Neural cell (in vitro differentiated cells): ENCODE results near the gene HBZ.

ENCODE experiments used
- MXI1 ChIP-seq: fragments of 450-650 bp; conservative IDR thresholded peaks from 2 replicates; pipeline ENCODE4 v1.6.1; 2014; ENCODE audit warnings: antibody characterized with exemption, mild to moderate bottlenecking; ENCODE audit not compliant: poor library complexity, severe bottlenecking
- POLR2AphosphoS5 ChIP-seq: IDR thresholded peaks from 2 replicates; pipeline ENCODE4 v1.6.1; 2012
- RAD21 ChIP-seq: fragments of 450-650 bp; conservative IDR thresholded peaks from 2 replicates; pipeline ENCODE4 v1.6.1; 2014; ENCODE audit warnings: antibody characterized with exemption, mild to moderate bottlenecking, moderate library complexity
- TAF1 ChIP-seq: IDR thresholded peaks from 2 replicates; pipeline ENCODE4 v1.6.1; 2012; ENCODE audit warnings: low read depth
- TF ChIP-seq, protein P1 (sequence below): fragments of 450-650 bp; IDR thresholded peaks from 2 replicates; pipeline ENCODE4 v1.5.1; 2014; ENCODE audit warnings: antibody characterized with exemption, mild to moderate bottlenecking, moderate library complexity; ENCODE audit not compliant: poor library complexity, severe bottlenecking

DNA sequence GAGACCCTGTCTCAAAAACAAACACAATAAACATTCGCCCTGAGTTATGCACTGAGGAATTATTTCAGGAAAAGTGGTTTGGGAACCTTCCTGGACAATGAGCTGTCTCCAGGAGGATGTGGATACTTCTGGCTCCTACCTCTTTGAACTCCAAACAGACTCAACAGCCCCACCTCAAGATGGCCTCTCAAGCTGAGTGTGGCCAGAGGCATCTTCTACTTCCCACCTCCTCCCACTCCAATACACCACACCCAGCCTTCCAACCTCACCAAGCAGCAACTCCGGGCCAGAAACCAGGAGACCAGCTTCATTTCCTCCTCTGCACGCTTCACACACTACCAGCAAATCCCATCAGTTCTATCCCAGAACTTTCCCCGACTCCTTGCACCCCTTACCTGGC lies 39.4 kb downstream of the HBZ start:
- TF ChIP-seq, protein P1, sequence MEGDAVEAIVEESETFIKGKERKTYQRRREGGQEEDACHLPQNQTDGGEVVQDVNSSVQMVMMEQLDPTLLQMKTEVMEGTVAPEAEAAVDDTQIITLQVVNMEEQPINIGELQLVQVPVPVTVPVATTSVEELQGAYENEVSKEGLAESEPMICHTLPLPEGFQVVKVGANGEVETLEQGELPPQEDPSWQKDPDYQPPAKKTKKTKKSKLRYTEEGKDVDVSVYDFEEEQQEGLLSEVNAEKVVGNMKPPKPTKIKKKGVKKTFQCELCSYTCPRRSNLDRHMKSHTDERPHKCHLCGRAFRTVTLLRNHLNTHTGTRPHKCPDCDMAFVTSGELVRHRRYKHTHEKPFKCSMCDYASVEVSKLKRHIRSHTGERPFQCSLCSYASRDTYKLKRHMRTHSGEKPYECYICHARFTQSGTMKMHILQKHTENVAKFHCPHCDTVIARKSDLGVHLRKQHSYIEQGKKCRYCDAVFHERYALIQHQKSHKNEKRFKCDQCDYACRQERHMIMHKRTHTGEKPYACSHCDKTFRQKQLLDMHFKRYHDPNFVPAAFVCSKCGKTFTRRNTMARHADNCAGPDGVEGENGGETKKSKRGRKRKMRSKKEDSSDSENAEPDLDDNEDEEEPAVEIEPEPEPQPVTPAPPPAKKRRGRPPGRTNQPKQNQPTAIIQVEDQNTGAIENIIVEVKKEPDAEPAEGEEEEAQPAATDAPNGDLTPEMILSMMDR, result no peak
- TF ChIP-seq TAF1, result no peak
- no peak for TF ChIP-seq RAD21
- TF ChIP-seq POLR2AphosphoS5, result no peak
- no peak for TF ChIP-seq MXI1
